Effector CD4-positive, alpha-beta T cell (primary cell): ENCODE data around the gene CEP57.

Experiments
- DNase-seq: peaks from one replicate; pipeline ENCODE4 v3.0.0-alpha.2; 2020
- total RNA-seq: gene quantifications from one replicate; lab custom pipeline; 2026; lab: John Stamatoyannopoulos, UW

The CEP57 gene
- total RNA-seq: 77.1 reads per million, percentile 77 among the genes with 10 or more reads in this experiment

DNA sequence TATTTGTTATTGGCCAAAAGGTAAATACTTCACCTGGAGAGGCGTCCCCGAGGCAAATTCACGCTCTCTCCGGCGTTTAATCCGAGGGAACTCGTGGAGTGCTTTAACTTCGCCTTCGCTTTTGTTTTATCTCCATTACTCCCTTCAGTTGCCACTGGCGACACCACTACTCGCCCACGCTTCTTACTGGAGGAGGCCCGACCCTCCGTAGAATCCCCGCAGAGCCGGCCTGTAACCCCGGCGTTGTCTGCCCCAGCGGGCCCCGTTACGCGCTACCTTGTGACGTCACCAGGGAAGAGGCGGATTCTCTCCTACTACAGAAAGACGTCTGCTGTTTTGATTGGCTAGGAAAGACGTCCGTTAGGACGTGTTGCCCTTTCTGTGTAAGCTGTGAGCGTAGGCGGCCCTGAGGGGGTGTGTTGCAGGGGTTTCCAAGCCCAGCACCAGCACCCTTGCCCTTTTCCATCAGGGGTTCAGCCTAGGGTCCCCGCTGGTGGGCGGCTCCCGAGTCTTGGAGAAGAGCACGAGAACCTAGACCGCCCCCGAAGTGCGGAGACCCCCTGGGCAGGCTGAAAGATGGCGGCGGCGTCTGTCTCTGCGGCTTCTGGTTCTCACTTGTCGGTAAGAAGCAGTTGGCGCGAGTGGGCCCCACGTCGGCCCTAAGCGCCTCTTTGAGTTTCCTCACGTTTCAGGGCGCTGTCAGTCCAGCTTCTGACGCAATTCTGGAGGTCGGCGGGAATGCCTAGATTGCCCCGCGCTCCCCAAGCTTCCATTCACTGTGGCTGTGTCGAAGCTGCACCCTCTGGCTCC lies at the start of gene CEP57:
Gene CEP57 (plus strand): TSS at position 376 of the 810 bp plus-strand sequence. CDS start 201 bp downstream, at position 577.
- peak; percentile 93 for DNase-seq

- DNase-seq: no peak
Measured at GRCh38 chr11:95750101-95750500, 40.2 kb upstream of the CEP57 start.

GRCh38 chr11:95751515-95751914 lies 38.8 kb upstream of the CEP57 start:
- no peak for DNase-seq

- DNase-seq: no peak
Measured at GRCh38 chr11:95760941-95761340, 29.4 kb upstream of the CEP57 start.

- DNase-seq: no peak
Measured at GRCh38 chr11:95762534-95762933, 27.8 kb upstream of the CEP57 start.

- no peak for DNase-seq
Measured at GRCh38 chr11:95764267-95764898, 25.9 kb upstream of the CEP57 start.

GRCh38 chr11:95766701-95767100 lies 23.6 kb upstream of the CEP57 start:
- no peak for DNase-seq

- no peak for DNase-seq
Measured at GRCh38 chr11:95767498-95767897, 22.8 kb upstream of the CEP57 start.

- no peak for DNase-seq
Measured at GRCh38 chr11:95768521-95768920, 21.8 kb upstream of the CEP57 start.

GRCh38 chr11:95776859-95777258 lies 13.4 kb upstream of the CEP57 start:
- no peak for DNase-seq

DNA sequence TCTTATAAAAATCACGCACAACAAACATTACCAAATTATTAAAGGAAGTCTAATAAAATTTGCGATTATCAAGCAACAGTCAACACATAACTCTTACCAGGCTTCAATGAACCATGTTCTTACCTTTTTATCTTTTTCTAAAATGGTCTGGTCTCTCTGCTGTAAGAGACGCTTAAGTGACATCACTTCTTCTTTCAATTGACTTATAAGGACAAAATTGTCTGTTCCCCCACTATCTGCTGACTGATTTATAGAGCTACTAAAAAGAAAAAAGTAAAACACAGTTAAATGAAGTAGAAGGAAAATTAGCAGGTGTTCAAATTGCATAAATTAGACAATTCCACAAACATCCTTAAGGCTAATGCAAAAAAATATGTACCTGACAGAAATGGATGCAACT lies 11.6 kb upstream of the CEP57 start:
- DNase-seq: no peak

GRCh38 chr11:95780544-95780943 lies 9.8 kb upstream of the CEP57 start:
- DNase-seq: no peak

DNA sequence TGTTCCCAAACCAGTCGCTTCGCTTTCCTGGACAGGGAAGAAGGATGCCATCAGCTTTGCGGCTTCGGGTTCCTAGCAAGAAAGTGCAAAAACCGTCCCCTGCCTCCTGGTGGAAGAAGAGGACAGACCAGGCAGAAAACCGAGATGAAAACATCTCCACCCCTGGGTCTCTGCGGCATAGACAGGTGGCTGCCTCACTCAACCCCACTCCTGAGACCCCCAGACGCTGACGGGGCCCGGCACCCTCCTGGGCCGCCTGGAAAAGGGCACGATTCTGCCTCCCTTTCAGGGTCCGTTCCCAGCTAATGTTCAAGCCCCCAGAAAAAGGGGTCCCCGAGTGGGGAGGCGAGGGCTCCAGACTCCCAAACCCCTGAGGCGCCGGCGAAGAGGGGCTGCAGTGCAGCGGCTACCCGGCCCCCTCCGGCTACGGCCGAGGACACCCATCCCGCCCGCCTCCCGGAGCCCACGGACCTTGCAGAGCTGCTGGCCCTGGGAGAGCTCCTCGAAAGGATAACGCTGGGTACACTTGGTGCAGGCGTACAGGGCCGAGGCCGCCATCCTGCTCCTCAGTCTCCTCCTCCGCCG lies 1.3 kb upstream of the CEP57 start:
- DNase-seq: peak; percentile 27

GRCh38 chr11:95789506-95790122 lies 684 bp upstream of the CEP57 start, which contains the start of gene FAM76B:
FAM76B (minus strand) TSS chr11:95789782; CDS start chr11:95789478, 304 bp downstream.
- DNase-seq: peak; percentile 96

DNA sequence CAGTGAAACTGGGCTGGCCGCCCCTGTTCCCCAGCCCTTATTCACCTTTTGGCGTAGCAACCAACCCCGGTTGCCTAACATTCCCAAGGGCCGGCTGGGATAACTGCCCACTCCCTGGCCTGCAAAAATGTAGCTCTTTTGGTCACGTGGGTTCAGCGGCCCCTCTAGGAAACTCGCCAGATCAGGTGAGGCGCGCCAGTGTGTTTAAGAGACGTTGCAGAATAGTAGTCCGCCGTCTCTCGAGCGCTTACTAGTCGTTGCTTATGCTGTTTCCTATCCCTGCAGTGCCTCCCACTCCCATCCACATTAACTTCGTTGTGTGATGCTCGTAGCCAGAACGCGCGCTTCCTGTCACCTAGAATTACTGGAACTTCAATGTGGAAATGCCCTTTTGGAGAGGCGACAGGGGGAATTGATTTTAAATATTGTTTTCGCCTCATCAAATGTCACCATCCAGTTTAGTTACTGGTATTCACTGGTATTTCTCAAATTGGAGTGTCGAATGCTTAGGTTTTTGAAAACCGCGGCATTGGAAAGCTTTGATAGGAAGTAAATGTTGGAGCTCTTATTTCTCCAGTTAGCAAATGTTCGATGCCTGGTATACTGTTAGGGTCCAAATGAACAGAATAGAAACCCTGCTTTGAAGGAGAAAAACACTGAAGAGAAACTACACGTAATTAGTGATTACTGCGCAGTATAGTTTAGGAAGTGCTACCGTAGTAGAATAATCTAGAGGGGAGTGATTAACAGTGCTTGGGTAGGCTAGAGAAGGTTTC lies 823 bp downstream of the CEP57 start:
- peak; percentile 35 for DNase-seq

- no peak for DNase-seq
Measured at GRCh38 chr11:95791709-95792033, 1.4 kb downstream of the CEP57 start.

DNA sequence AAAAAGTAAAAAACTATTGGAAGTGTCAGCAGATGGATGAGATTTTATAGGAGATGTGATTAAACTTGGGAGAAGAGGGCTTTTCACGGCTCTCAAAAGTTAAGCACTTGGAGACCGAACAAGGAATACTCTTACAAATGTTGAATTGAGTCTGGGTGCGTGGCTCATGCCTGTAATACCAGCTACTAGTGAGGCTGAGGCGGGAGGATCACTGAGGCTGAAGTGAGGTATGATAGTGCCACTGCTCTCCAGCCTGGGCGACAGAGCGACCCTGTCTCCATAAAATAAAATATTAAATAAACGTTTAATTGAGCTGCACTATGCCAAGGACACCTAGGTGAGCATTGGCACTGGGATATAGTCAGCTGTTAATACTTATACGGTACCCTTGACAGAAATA lies 1.9 kb downstream of the CEP57 start:
- no peak for DNase-seq

GRCh38 chr11:95792700-95793099 lies 2.4 kb downstream of the CEP57 start:
- no peak for DNase-seq

GRCh38 chr11:95793116-95793515 lies 2.8 kb downstream of the CEP57 start:
- no peak for DNase-seq

DNA sequence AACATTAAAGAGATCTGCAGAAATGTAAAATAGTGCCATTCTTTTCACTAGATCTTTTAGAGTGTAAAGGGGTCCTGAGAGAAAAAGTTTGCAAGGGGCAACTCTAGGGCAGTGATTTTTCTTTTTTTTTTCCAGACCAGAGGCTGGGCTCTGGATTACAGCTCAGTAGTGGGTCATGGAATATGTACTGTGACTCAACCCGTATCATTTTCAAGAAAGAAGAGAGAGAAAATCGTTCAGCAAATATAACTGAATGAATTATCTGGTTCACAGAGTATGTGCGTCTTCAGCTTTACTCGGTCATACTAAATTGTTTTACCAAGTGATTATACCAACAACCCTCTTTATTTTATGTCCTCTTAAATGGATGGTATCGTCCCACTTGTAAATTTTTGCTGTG lies 3.8 kb downstream of the CEP57 start:
- no peak for DNase-seq

GRCh38 chr11:95795627-95796295 lies 5.5 kb downstream of the CEP57 start:
- DNase-seq: no peak

- no peak for DNase-seq
Measured at GRCh38 chr11:95796501-95796900, 6.2 kb downstream of the CEP57 start.
